Common myeloid progenitor, CD34-positive (primary cell): Measurements from ENCODE around the gene PCGF2.

Experiments used
- CTCF ChIA-PET: fragments of 350-600 bp; sonication (Branson Sonifier 250); formaldehyde crosslinking; loops from one replicate; lab custom pipeline; 2021; ENCODE audit warnings: antibody characterized with exemption; lab: Charles Lee
- POLR2A ChIA-PET: fragments of 350-600 bp; sonication (Branson Sonifier 250); formaldehyde crosslinking; loops from one replicate; lab custom pipeline; 2021; ENCODE audit warnings: antibody characterized with exemption; lab: Charles Lee
- DNase-seq, 3 donors: peaks; one replicate each; pipeline versions ENCODE4 v3.0.0 to v3.0.0-alpha.2; 2013
- H3K27ac ChIP-seq, 2 experiments: 1 replicate in 1 of 2; 2 replicates in 1 of 2; pipeline ENCODE4 v1.7.0; 2013; ENCODE audit warnings: inconsistent platforms in 2 of 2, low read length in 2 of 2, mild to moderate bottlenecking in 2 of 2, low read depth in 1 of 2, moderate library complexity in 1 of 2; ENCODE audit not compliant: severe bottlenecking in 2 of 2, insufficient read depth in 1 of 2, poor library complexity in 1 of 2
- H3K27me3 ChIP-seq, 5 experiments: replicated peaks in 2 of 5; 1 replicate in 3 of 5; 2 replicates in 2 of 5; pipeline versions ENCODE4 v1.6.1 to v1.7.0; 2013; ENCODE audit warnings: low read length in 4 of 5, mild to moderate bottlenecking in 2 of 5, moderate library complexity in 2 of 5, inconsistent platforms in 1 of 5; ENCODE audit not compliant: insufficient read depth in 5 of 5, control insufficient read depth in 4 of 5
- H3K36me3 ChIP-seq, 4 experiments: 1 replicate in 2 of 4; 2 replicates in 2 of 4; pipeline versions ENCODE4 v1.6.1 to v1.7.0; 2013; ENCODE audit warnings: low read length in 3 of 4, control low read depth in 1 of 4, mild to moderate bottlenecking in 1 of 4; ENCODE audit not compliant: control insufficient read depth in 4 of 4, insufficient read depth in 4 of 4
- H3K4me1 ChIP-seq, 4 experiments: 1 replicate in 3 of 4; 2 replicates in 1 of 4; pipeline versions ENCODE4 v1.6.1 to v1.7.1; 2013; ENCODE audit warnings: low read length in 3 of 4, mild to moderate bottlenecking in 3 of 4, control low read depth in 1 of 4, inconsistent platforms in 1 of 4, moderate library complexity in 1 of 4; ENCODE audit not compliant: control insufficient read depth in 4 of 4, insufficient read depth in 4 of 4; ENCODE audit errors: control extremely low read depth in 1 of 4
- H3K4me3 ChIP-seq, 7 experiments: 1 replicate in 4 of 7; 2 replicates in 3 of 7; pipeline versions ENCODE4 v1.5.1 to v1.7.0; 2013; ENCODE audit warnings: mild to moderate bottlenecking in 7 of 7, low read length in 6 of 7, moderate library complexity in 6 of 7, inconsistent platforms in 2 of 7, low read depth in 2 of 7, control low read depth in 1 of 7; ENCODE audit not compliant: insufficient read depth in 4 of 7, control insufficient read depth in 1 of 7; ENCODE audit errors: extremely low read depth in 1 of 7
- H3K9me3 ChIP-seq, 5 experiments: 1 replicate in 4 of 5; 2 replicates in 1 of 5; pipeline versions ENCODE4 v1.6.1 to v1.7.1; 2013; ENCODE audit warnings: low read length in 4 of 5, mild to moderate bottlenecking in 2 of 5, inconsistent platforms in 1 of 5, low read depth in 1 of 5, moderate library complexity in 1 of 5; ENCODE audit not compliant: control insufficient read depth in 4 of 5, insufficient read depth in 2 of 5; ENCODE audit errors: control extremely low read depth in 1 of 5
- WGBS: methylation state at CpG from one replicate; pipeline ENCODE4 v1.1.5; 2013; ENCODE audit not compliant: insufficient coverage; 5-methylcytosine and 5-hydroxymethylcytosine counted together

Gene PCGF2

GRCh38 chr17:38733282-38733981, 14.7 kb downstream of the PCGF2 start:
- Histone ChIP-seq H3K27ac (no peak overlapping the region), H3K27me3 (peaks cover 0 to 5% (median 0%) of the 10 kb centered on the region in 5 experiments), H3K4me1 (peaks cover 6 to 41% (median 36%) of the 10 kb centered on the region in 4 experiments), H3K36me3 (peaks cover 0 to 6% (median 3%) of the 10 kb centered on the region in 4 experiments), H3K9me3 (no peaks in the 10 kb centered on the region), H3K4me3 (no peak overlapping the region)
- POLR2A ChIA-PET, result no interaction called here
- 96% methylated on average over 9 of the region's 9 CpGs for WGBS
- no peak for DNase-seq
- CTCF ChIA-PET, result interaction anchor here (1.0 to 5.4 kb wide), 4 partner anchors 13 to 62 kb away, joined by 3 to 80 read pairs (median 12); partner anchors contain the start of gene EPOP

GRCh38 chr17:38732376-38733281, 15.5 kb downstream of the PCGF2 start:
- no peaks in the 10 kb centered on the region for H3K9me3 ChIP-seq
- no peak for DNase-seq
- H3K4me3 ChIP-seq, result no peak overlapping the region
- no peak overlapping the region for H3K27ac ChIP-seq
- no peaks in the 10 kb centered on the region for H3K27me3 ChIP-seq
- ChIA-PET POLR2A (no interaction called here), CTCF (interaction anchor here (1.5 to 3.2 kb wide), 4 partner anchors 23 to 167 kb away, joined by 4 to 38 read pairs (median 14); partner anchors contain the start of gene EPOP)
- WGBS, result 100% methylated on average over 6 of the region's 7 CpGs
- peaks cover 8 to 49% (median 44%) of the 10 kb centered on the region in 4 experiments for H3K4me1 ChIP-seq
- H3K36me3 ChIP-seq, result peaks cover 0 to 6% (median 3%) of the 10 kb centered on the region in 4 experiments

- H3K9me3 ChIP-seq, result no peaks in the 10 kb centered on the region
- WGBS, result 71% methylated on average over 7 of the region's 8 CpGs
- no peak for DNase-seq
- H3K27ac ChIP-seq, result no peak overlapping the region
- POLR2A ChIA-PET, result interaction anchor here (0.9 kb wide), 1 partner anchor 55 kb away, joined by 3 read pairs; no protein-coding TSS in a partner anchor
- peak overlapping the region in 2 of 7 experiments; percentile 10 to 19 for H3K4me3 ChIP-seq
- CTCF ChIA-PET, result interaction anchor here (1.0 to 3.2 kb wide), 12 partner anchors 15 to 173 kb away, joined by 3 to 38 read pairs (median 4); partner anchors contain the start of gene EPOP
- no peaks in the 10 kb centered on the region for H3K27me3 ChIP-seq
- H3K36me3 ChIP-seq, result peaks cover 0 to 6% (median 3%) of the 10 kb centered on the region in 4 experiments
- peaks cover 8 to 53% (median 44%) of the 10 kb centered on the region in 4 experiments for H3K4me1 ChIP-seq
These were observed 16.4 kb downstream of the PCGF2 start for GRCh38 chr17:38731526-38732294.

GRCh38 chr17:38730526-38731379, 17.4 kb downstream of the PCGF2 start:
- Histone ChIP-seq H3K27ac (no peak overlapping the region), H3K27me3 (no peaks in the 10 kb centered on the region), H3K4me3 (peak overlapping the region; percentile 29 to 82 (median 67)), H3K9me3 (no peaks in the 10 kb centered on the region), H3K4me1 (peaks cover 8 to 54% (median 44%) of the 10 kb centered on the region in 4 experiments), H3K36me3 (peaks cover 0 to 6% (median 4%) of the 10 kb centered on the region in 4 experiments)
- ChIA-PET CTCF (interaction anchor here (0.6 to 3.2 kb wide), 14 partner anchors 14 to 172 kb away, joined by 3 to 38 read pairs (median 4); partner anchors contain the start of gene EPOP), POLR2A (interaction anchor here (0.9 kb wide), 1 partner anchor 54 kb away, joined by 3 read pairs; no protein-coding TSS in a partner anchor)
- WGBS, result 50% methylated on average over 21 of the region's 27 CpGs
- peak in 1 of 3 donors; percentile 23 for DNase-seq

- Histone ChIP-seq H3K36me3 (peaks cover 0 to 8% (median 4%) of the 10 kb centered on the region in 4 experiments), H3K4me1 (peaks cover 8 to 50% (median 45%) of the 10 kb centered on the region in 4 experiments), H3K9me3 (no peaks in the 10 kb centered on the region), H3K27me3 (no peaks in the 10 kb centered on the region), H3K27ac (peak within 1 kb of the TSS in 1 of 2 experiments; percentile 54), H3K4me3 (peak within 1 kb of the TSS; percentile 50 to 82 (median 67))
- CTCF ChIA-PET, result interaction anchor here (0.6 to 3.2 kb wide), 8 partner anchors 14 to 172 kb away, joined by 3 to 38 read pairs (median 6); partner anchors contain the start of gene EPOP
- POLR2A ChIA-PET, result no interaction called here
- WGBS, result under 1% methylated on average over 64 of the region's 92 CpGs
- peak; percentile 81 to 89 (median 88) for DNase-seq
These were observed 18.1 kb downstream of the PCGF2 start, which contains the start of gene CISD3 for GRCh38 chr17:38729886-38730525. Gene CISD3, plus strand, starts transcription at chr17:38730341. Its CDS starts 18 bp downstream, at chr17:38730359.
